RWPE1 (cell line): Measurements from ENCODE around the gene SRBD1.

Experiments
- CTCF ChIA-PET: fragments of 350-600 bp; sonication (Branson Sonifier 250); formaldehyde crosslinking; extraction: SDS; loops from one replicate; lab custom pipeline; 2021; lab: Yijun Ruan, JAX
- POLR2A ChIA-PET: fragments of 400-600 bp; formaldehyde crosslinking; extraction: SDS; loops from one replicate; lab custom pipeline; 2020; ENCODE audit warnings: antibody characterized with exemption; ENCODE audit not compliant: low non-redundant PET; lab: Yijun Ruan, JAX
- DNase-seq: peaks from one replicate; pipeline ENCODE4 v3.0.0; 2012; ENCODE audit warnings: low spot score
- H3K27ac ChIP-seq: fragments of 450-650 bp; 2 replicates; pipeline ENCODE4 v1.5.1; 2017
- CTCF ChIP-seq: fragments of 450-650 bp; conservative IDR thresholded peaks from 2 replicates; pipeline ENCODE4 v1.5.1; 2017; ENCODE audit warnings: low read depth, mild to moderate bottlenecking

Gene SRBD1

DNA sequence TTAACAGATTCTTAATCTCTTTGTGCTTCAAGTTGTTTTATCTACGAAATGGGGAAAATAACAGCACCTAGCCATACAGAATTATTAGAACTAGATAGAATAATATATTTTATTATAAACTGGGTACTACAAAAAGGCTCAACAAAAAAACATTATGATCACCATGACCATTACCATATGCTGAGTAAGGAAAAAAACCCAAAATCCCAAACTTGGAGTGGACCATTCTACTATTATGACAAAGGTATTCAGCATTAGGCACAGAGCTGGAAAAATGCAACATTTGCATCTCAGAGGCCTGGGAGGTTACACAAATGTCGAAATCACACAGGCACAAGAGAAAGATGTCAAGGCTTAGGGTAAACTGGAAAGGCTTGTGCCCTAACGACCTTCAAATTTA, 162.8 kb downstream of the SRBD1 start:
- ChIA-PET POLR2A (no interaction called here), CTCF (interaction anchor here (0.6 kb wide), 1 partner anchor 202 kb away, joined by 4 read pairs; no protein-coding TSS in a partner anchor)
- DNase-seq = no peak
- TF ChIP-seq CTCF = no peak
- H3K27ac ChIP-seq = no peak overlapping the region

DNA sequence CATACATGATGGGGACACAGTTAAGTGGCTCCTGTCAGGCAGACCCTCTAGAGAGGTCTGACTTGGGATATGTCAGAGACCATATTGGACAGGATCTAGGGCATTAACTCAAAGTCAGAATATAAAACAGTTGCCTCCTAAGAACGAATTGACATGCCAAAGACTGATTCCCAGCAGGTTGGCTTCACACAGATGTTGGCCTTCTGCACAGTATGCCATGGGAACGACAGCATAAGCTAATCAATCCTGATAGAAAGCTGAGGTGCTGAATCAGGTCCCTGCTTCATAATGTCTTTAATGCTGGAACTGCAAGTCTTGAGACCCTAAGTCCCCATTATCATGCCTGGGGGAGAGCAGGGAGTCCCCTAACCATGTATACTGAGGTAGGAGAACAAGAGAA, 165.1 kb downstream of the SRBD1 start:
- H3K27ac ChIP-seq = no peak overlapping the region
- DNase-seq = no peak
- ChIA-PET CTCF (interaction anchor here (1.5 kb wide), 1 partner anchor 11 kb away, joined by 4 read pairs; no protein-coding TSS in a partner anchor), POLR2A (no interaction called here)
- no peak for TF ChIP-seq CTCF

- no peak overlapping the region for H3K27ac ChIP-seq
- POLR2A ChIA-PET = no interaction called here
- CTCF ChIA-PET = interaction anchor here (1.5 kb wide), 1 partner anchor 10 kb away, joined by 4 read pairs; no protein-coding TSS in a partner anchor
- DNase-seq = no peak
- no peak for TF ChIP-seq CTCF
Measured at GRCh38 chr2:45445037-45445436, 166.0 kb downstream of the SRBD1 start.

DNA sequence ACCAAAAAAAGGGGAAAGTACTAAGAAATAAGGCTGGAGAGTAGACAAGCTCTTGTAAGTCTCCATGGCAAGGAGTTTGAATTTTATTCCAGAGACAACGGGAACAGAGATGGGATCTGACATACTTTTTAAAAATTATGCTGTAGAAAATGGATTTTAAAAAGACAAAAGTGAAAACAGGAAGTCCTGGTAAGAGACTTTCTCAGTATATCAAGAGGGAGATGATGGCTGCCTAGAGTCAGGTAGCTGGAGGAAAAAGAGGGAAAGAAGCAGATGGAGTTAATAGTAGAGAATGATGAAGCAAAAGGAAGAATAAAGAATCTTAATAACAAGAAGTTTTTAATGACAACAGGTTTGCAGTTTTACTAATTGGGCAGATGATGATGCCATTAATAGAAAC, 168.1 kb downstream of the SRBD1 start:
- ChIA-PET CTCF (interaction anchor here (0.6 kb wide), 1 partner anchor 10 kb away, joined by 3 read pairs; no protein-coding TSS in a partner anchor), POLR2A (no interaction called here)
- no peak for TF ChIP-seq CTCF
- DNase-seq = no peak
- H3K27ac ChIP-seq = no peak overlapping the region

DNA sequence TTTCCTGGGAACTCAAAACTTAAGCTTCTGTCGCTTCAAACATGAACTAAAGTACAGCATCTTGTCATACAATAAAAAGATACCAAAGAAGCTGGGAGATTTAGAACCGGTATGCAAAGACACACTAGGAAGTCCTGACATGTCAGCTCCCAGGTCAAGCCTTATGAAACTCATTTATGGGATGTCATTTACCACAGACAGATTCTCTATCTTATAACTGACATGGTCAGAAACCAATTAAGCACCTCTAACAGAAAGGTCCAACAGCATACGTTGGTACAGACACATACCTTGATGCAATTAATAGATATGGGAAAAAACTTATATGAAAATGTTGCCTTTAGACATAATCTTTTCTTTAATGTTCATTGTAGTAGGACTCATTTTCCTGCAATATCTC, 169.0 kb downstream of the SRBD1 start:
- no peak for DNase-seq
- no peak for TF ChIP-seq CTCF
- CTCF ChIA-PET = no interaction called here

GRCh38 chr2:45441571-45441970, 169.5 kb downstream of the SRBD1 start:
- H3K27ac ChIP-seq = no peak overlapping the region
- DNase-seq = peak; percentile 8
- no peak for TF ChIP-seq CTCF
- CTCF ChIA-PET = no interaction called here
- POLR2A ChIA-PET = no interaction called here

More for the DNA sequence above, 169.0 kb downstream of the SRBD1 start:
- POLR2A ChIA-PET = no interaction called here
- no peak overlapping the region for H3K27ac ChIP-seq
